GM12892 (cell line): ENCODE results near the gene MAP4K3.
"Not testable (repeated sequence)": the region's sequence is repeated elsewhere in the genome, so short reads cannot be mapped to it uniquely, and the experiment has no call there.

Experiments
- DNase-seq: peaks from one replicate; pipeline ENCODE4 v3.0.0; 2011; ENCODE audit not compliant: insufficient read length
- FAIRE-seq: peaks from 2 replicates; lab custom pipeline; 2011; peaks lifted over from hg19 to GRCh38; lab: Jason Lieb, UNC
- POLR2A ChIP-seq: IDR thresholded peaks from 2 replicates; pipeline ENCODE4 v1.6.1; 2011; ENCODE audit warnings: low read depth, low read length, control low read depth
- POLR2AphosphoS5 ChIP-seq: IDR thresholded peaks from 2 replicates; pipeline ENCODE4 v1.6.1; 2011; ENCODE audit warnings: low read depth, low read length, control low read depth
- TAF1 ChIP-seq: IDR thresholded peaks from 2 replicates; pipeline ENCODE4 v1.6.1; 2011; ENCODE audit warnings: low read depth, mild to moderate bottlenecking, control low read depth, low read length, borderline replicate concordance

MAP4K3 gene

DNA sequence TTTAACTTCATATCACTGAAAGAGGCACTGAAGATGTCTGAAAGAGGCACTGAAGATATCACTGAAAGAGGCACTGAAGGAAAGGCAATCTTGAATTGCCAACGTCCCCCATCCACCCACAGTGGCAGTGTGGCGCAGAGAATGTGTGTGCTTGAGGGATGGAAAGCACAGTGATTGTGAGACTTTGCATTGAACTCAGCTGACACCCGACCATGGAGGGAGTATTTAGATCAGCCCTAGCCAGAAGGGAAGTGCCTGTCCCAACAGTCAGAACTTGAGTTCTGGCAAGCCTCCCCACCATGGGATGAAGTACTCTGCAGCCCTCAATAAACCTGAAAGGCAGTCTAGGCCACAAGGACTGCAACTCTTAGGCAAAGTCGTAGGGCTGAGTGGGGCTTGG lies 33.8 kb downstream of the MAP4K3 start:
- no peak for DNase-seq
- TF ChIP-seq POLR2AphosphoS5 (no peak), TAF1 (no peak), POLR2A (no peak)
- no peak for FAIRE-seq

DNA sequence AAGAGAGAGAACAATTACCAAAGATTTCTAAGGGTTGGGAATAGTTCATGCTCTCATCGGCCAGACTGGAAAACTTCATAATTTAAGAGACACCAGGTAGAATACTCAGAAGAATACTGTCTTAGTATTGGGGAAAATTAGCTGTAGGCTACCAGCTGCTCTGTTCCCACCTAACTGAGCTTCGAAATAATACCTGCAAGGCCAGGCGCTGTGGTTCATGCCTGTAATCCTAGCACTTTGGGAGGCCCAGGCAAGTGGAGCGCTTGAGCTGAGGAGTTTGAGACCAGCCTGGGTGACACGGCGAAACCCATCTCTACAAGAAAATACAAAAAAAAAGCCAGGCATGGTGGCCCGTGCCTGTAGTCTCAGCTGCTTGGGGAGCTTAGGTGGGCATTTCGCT lies 35.8 kb downstream of the MAP4K3 start:
- TF ChIP-seq TAF1, result no peak
- TF ChIP-seq POLR2A, result no peak
- TF ChIP-seq POLR2AphosphoS5, result no peak

DNA sequence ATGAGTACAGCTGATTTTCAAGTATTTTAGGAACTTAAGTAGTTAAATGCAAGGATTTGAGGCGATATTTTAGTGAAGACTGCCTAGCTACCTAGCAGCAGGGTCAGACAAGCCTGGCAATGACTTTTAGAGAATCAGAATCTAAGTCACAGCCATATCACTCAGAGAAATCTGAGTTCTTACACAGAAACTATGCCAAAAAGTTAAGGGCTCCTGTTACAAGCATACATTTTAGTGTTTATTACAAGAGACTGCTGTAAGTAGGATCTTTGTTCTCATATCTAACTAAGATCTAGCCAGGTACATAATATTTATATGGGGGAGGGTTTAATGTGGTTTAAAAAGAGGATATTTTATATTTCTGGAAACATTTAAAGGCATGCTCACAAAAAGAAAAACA lies 37.5 kb downstream of the MAP4K3 start:
- no peak for FAIRE-seq
- TF ChIP-seq POLR2AphosphoS5 (no peak), TAF1 (no peak), POLR2A (no peak)
- DNase-seq, result no peak

More for the DNA sequence above, 35.8 kb downstream of the MAP4K3 start:
- FAIRE-seq (no peak), DNase-seq (no peak)

DNA sequence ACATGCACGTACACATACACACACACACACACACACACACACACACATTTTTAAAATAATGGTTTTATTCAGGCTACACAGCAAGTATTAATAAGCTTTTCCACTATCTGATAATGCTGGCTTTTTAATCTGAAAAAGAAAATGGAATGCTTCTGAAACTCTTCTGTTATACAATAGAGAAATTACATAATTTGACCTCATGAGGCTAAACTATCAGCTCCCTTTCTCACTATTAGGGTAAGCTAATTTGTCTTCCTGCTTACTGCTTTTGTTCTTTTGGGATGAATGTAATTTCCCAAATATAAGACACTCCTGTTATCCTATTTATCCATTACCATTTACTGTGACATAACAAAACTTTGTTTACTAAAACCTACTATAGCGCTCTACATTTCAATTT lies 41.8 kb downstream of the MAP4K3 start:
- TF ChIP-seq TAF1 (no peak), POLR2AphosphoS5 (no peak), POLR2A (no peak)
- DNase-seq (no peak), FAIRE-seq (no peak)

DNA sequence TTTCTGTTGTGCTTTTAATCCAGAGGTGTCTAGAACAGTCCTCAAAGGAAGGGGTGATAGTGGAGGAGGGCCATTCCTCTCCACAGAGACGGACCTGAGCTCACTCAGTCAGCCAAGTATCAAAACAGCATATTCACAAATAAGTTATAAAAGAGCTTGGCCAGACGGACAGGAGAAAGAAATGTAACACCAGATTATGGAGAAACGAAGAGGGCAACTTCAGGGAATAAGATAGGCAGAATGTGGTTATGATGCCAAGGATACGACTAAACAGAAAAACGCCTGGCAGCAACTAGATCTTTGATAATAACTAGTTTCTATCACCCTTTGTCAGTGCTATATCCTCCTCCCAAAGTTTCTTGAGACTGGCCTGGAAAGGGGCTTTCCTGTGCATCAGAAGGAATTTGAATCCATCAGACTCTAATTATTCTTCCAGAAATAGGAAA lies 42.5 kb downstream of the MAP4K3 start:
- TF ChIP-seq TAF1, result no peak
- TF ChIP-seq POLR2A, result no peak
- no peak for TF ChIP-seq POLR2AphosphoS5
- DNase-seq, result no peak
- no peak for FAIRE-seq

DNA sequence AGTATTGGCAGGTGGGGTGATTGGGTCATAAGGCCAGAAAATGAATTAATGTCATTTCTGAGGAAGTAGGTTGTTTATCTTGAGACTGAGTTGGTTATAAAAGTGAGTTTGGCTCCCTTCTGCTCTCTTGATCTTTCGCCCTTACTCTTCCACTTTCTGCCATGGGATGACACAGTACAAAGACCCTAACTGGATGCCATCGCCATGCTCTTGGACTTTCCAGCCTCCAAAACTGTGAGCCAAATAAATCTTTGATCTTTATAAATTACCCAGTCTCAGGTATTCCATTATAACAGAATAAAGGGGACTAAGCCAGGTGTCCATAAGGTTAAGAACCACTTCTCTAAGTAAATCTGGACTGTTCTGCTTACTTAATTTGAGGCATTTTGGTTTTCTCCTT lies 44.4 kb downstream of the MAP4K3 start:
- TF ChIP-seq POLR2A (no peak), TAF1 (no peak), POLR2AphosphoS5 (no peak)
- DNase-seq (no peak), FAIRE-seq (no peak)

DNA sequence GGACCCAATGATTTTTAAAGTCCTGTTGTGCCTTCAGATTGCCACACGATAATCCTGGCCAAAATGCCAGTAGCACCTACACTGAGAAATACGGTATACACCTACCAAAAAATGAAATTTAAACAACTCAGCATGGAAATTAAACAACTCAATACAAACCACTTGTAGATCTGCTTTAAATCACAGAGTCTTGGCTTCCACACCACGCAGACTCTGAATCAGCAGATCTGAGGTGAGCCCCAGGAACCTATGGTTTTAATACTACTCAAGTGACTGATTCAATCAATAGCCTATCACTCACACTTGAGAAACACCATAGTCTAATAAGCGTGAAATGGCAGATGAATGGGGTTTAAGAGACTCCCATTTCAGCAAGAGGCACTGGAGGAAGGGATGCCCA lies 46.9 kb downstream of the MAP4K3 start:
- FAIRE-seq, result no peak
- TF ChIP-seq POLR2A, result no peak
- no peak for TF ChIP-seq TAF1
- TF ChIP-seq POLR2AphosphoS5, result no peak

DNA sequence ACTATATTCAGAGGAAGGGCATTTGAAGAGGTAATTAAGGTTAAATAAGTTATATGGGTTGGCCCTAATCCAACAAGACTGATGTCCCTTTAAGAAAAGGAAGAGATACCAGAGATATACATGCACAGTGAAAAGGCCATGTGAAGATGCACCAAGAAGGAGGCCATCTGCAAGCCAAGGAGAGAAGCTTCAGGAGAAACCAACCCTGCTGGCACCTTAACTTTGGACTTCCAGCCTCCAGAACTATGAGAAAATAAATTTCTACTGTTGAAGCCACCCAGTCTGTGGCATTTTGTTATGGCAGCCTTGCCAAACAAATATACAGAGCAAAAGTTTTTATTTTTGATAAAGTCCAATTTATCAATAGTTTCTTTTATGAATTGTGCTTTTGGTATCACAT lies 51.0 kb downstream of the MAP4K3 start:
- no peak for DNase-seq
- TF ChIP-seq TAF1 (no peak), POLR2AphosphoS5 (no peak), POLR2A (no peak)
- FAIRE-seq, result no peak

More for the DNA sequence above, 46.9 kb downstream of the MAP4K3 start:
- DNase-seq, result no peak

DNA sequence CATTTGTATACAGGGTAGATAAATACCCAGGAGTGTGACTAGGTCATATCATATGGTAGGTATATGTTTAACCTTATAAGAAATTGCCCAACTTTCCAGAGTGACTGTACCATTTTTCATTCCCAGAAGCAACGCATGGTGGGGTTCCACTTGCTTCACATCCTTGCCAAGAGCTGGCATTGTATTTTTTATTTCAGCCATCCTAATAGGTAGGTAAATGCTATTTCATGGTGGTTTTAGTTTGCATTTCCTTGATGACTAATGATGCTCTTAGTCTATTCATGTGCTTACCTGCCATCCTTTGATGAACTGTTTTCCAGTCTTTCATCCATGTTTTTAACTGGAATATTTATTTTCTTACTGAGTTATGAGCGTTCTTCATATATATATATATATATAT lies 51.9 kb downstream of the MAP4K3 start:
- DNase-seq (no peak), FAIRE-seq (no peak)
- TF ChIP-seq POLR2AphosphoS5 (no peak), POLR2A (no peak), TAF1 (no peak)

- FAIRE-seq, DNase-seq: not testable (repeated sequence)
Observed at GRCh38 chr2:39384071-39384470, 53.0 kb downstream of the MAP4K3 start.

- no peak for TF ChIP-seq TAF1
- TF ChIP-seq POLR2AphosphoS5, result no peak
- TF ChIP-seq POLR2A, result no peak
- no peak for FAIRE-seq
- DNase-seq, result no peak
Observed at GRCh38 chr2:39383146-39383545, 53.9 kb downstream of the MAP4K3 start.

GRCh38 chr2:39381653-39382052 lies 55.4 kb downstream of the MAP4K3 start:
- TF ChIP-seq POLR2AphosphoS5, result no peak
- TF ChIP-seq POLR2A, result no peak
- TF ChIP-seq TAF1, result no peak
- no peak for DNase-seq
- peak; percentile 67 for FAIRE-seq

- TF ChIP-seq POLR2AphosphoS5 (no peak), POLR2A (no peak), TAF1 (no peak)
- DNase-seq (no peak), FAIRE-seq (no peak)
Observed at GRCh38 chr2:39380525-39381150, 56.4 kb downstream of the MAP4K3 start.
